Left cardiac atrium (tissue), 4 donors: ENCODE measurements around the gene CALM3. TPM values are rescaled to one million over a fixed set of nuclear protein-coding genes. Genes with fewer than 3 reads are reported as not detected.
A peak's percentile ranks its signal among the peaks of the same experiment; 100 is the strongest.

Experiments
- ATAC-seq, 2 donors: fragments of 200-7000 bp; cut with Tn5 transposase; one replicate each; pipeline ENCODE4 v1.9.1; 2020; ENCODE audit warnings: mild to moderate bottlenecking in 2 of 2, moderate library complexity in 2 of 2
- DNase-seq: peaks from one replicate; pipeline ENCODE4 v3.0.0-alpha.2; 2020
- intact Hi-C, 2 donors: fragments of 100-400 bp; cut with DNase I; formaldehyde crosslinking; loops; one replicate each; pipeline versions ENCODE4 v1.14.1 to v1.15.1; 2022 to 2023
- total RNA-seq, 2 donors: library from RNA; stranded (reverse); fragmentation: NEBNext Ultra II Directional; extraction: Animal tissue kit (Norgen Biotek cat#: 25700); gene quantifications; one replicate each; pipeline ENCODE4 v1.2.1, GENCODE V29; 2021
- donor health status: DM: no; HTN: yes; CAD: no.
- donor health status: DM: no; HTN: yes; CAD: no; lungs with severe emphysema.
- donor health status: DM: yes; HTN: yes; CAD: no.
- donor health status: Dilated cardiomyopathy.

The CALM3 gene
- total RNA-seq, 2 donors from 2014 or later = 229 to 241 TPM

GRCh38 chr19:46596008-46596407, 5.1 kb upstream of the CALM3 start:
- intact Hi-C loops = no loop called here
- ATAC-seq (no peak), DNase-seq (no peak)

- intact Hi-C loops = no loop called here
- ATAC-seq (no peak), DNase-seq (no peak)
These were observed 2.7 kb upstream of the CALM3 start for GRCh38 chr19:46598372-46598917.

- intact Hi-C loops = no loop called here
- ATAC-seq (no peak), DNase-seq (no peak)
These were observed 1.3 kb upstream of the CALM3 start for GRCh38 chr19:46599716-46600373.

GRCh38 chr19:46600384-46601317, 479 bp upstream of the CALM3 start:
- ATAC-seq = peak; percentile 93 to 94
- DNase-seq = peak; percentile 98
- intact Hi-C loops = no loop called here

GRCh38 chr19:46602392-46603194, 1.5 kb downstream of the CALM3 start:
- peak; percentile 39 for DNase-seq
- intact Hi-C loops = no loop called here
- ATAC-seq = no peak

- intact Hi-C loops = no loop called here
- no peak for DNase-seq
- no peak for ATAC-seq
These were observed 2.1 kb downstream of the CALM3 start for GRCh38 chr19:46603195-46603637.

GRCh38 chr19:46603752-46604231, 2.7 kb downstream of the CALM3 start:
- intact Hi-C loops = no loop called here
- DNase-seq (no peak), ATAC-seq (no peak)

- peak; percentile 26 for DNase-seq
- intact Hi-C loops = no loop called here
- ATAC-seq = no peak
These were observed 3.7 kb downstream of the CALM3 start for GRCh38 chr19:46604781-46605355.

GRCh38 chr19:46605356-46605821, 4.3 kb downstream of the CALM3 start:
- intact Hi-C loops = no loop called here
- ATAC-seq (no peak), DNase-seq (peak; percentile 23)

GRCh38 chr19:46606019-46606418, 4.9 kb downstream of the CALM3 start:
- DNase-seq = peak; percentile 21
- no peak for ATAC-seq
- intact Hi-C loops = no loop called here

- no peak for DNase-seq
- ATAC-seq = no peak
- intact Hi-C loops = no loop called here
These were observed 5.7 kb downstream of the CALM3 start for GRCh38 chr19:46606681-46607447.

GRCh38 chr19:46607448-46607841, 6.3 kb downstream of the CALM3 start:
- DNase-seq = peak; percentile 26
- no peak for ATAC-seq
- intact Hi-C loops = no loop called here

- DNase-seq (peak; percentile 12), ATAC-seq (no peak)
- intact Hi-C loops = no loop called here
These were observed 7.0 kb downstream of the CALM3 start for GRCh38 chr19:46608178-46608577.

GRCh38 chr19:46608581-46609345, 7.6 kb downstream of the CALM3 start:
- intact Hi-C loops = no loop called here
- DNase-seq (peak; percentile 20), ATAC-seq (no peak)

GRCh38 chr19:46609511-46610412, 8.6 kb downstream of the CALM3 start:
- intact Hi-C loops = loop anchor here in 1 of 2 donors (10.0 kb wide), 1 partner anchor 55 kb away; the partner anchor contains the start of gene DACT3
- DNase-seq (peak; percentile 14), ATAC-seq (no peak)

- DNase-seq (no peak), ATAC-seq (no peak)
- intact Hi-C loops = loop anchor here in 1 of 2 donors (10.0 kb wide), 1 partner anchor 54 kb away; the partner anchor contains the start of gene DACT3
These were observed 9.3 kb downstream of the CALM3 start for GRCh38 chr19:46610413-46610775.
